Loucy (cell line): ENCODE data around the gene FAM241B.

Experiments used
- H2AFZ ChIP-seq: fragments of 200-600 bp; sonication (generic); 2 replicates; pipeline ENCODE4 v1.6.0; 2016; ENCODE audit warnings: antibody characterized with exemption, mild to moderate bottlenecking, low read length, moderate library complexity
- H3F3A ChIP-seq: fragments of 200-600 bp; 2 replicates; pipeline ENCODE4 v1.6.0; 2016; ENCODE audit warnings: antibody characterized with exemption, low read depth, mild to moderate bottlenecking
- H3K27me3 ChIP-seq: fragments of 200-600 bp; sonication (generic); 2 replicates; pipeline ENCODE4 v1.6.1; 2014; ENCODE audit warnings: low read length, mild to moderate bottlenecking; ENCODE audit not compliant: insufficient read depth, poor library complexity, severe bottlenecking
- H3K36me3 ChIP-seq: fragments of 200-600 bp; sonication (generic); 2 replicates; pipeline ENCODE4 v1.6.1; 2016; ENCODE audit warnings: low read length; ENCODE audit not compliant: insufficient read depth
- H3K4me1 ChIP-seq: fragments of 200-600 bp; sonication (generic); 2 replicates; pipeline ENCODE4 v1.5.1; 2014; ENCODE audit warnings: low read length, mild to moderate bottlenecking; ENCODE audit not compliant: insufficient read depth, poor library complexity, severe bottlenecking
- H3K4me2 ChIP-seq: fragments of 200-600 bp; sonication (generic); 2 replicates; pipeline ENCODE4 v1.6.0; 2014; ENCODE audit warnings: antibody characterized with exemption, low read length, low read depth, mild to moderate bottlenecking; ENCODE audit not compliant: poor library complexity, severe bottlenecking
- H3K4me3 ChIP-seq: fragments of 200-600 bp; sonication (generic); 2 replicates; pipeline ENCODE4 v1.5.1; 2014; ENCODE audit warnings: low read length, mild to moderate bottlenecking, mixed read lengths; ENCODE audit not compliant: poor library complexity, severe bottlenecking
- H3K79me2 ChIP-seq: fragments of 200-600 bp; sonication (generic); 2 replicates; pipeline ENCODE4 v1.6.1; 2014; ENCODE audit warnings: low read length; ENCODE audit not compliant: insufficient read depth
- H3K9ac ChIP-seq: fragments of 200-600 bp; sonication (generic); 2 replicates; pipeline ENCODE4 v1.6.0; 2014; ENCODE audit warnings: mild to moderate bottlenecking, low read depth, low read length, moderate library complexity; ENCODE audit not compliant: poor library complexity, severe bottlenecking
- H3K9me2 ChIP-seq: fragments of 200-600 bp; sonication (generic); replicated peaks from 2 replicates; pipeline ENCODE4 v1.6.1; 2016; ENCODE audit warnings: low read depth, low read length, mixed read lengths
- H3K9me3 ChIP-seq: fragments of 200-600 bp; sonication (generic); 2 replicates; pipeline ENCODE4 v1.6.1; 2014; ENCODE audit warnings: mild to moderate bottlenecking, antibody characterized with exemption, low read length, low read depth; ENCODE audit not compliant: insufficient read depth
- H4K20me1 ChIP-seq: fragments of 200-600 bp; sonication (generic); 2 replicates; pipeline ENCODE4 v1.6.0; 2014; ENCODE audit warnings: antibody characterized with exemption, low read length, mild to moderate bottlenecking; ENCODE audit not compliant: insufficient read depth, poor library complexity, severe bottlenecking
- EZH2phosphoT487 ChIP-seq: fragments of 200-600 bp; IDR thresholded peaks from 2 replicates; pipeline ENCODE4 v1.6.1; 2018; ENCODE audit warnings: antibody characterized with exemption, mild to moderate bottlenecking, moderate library complexity, borderline replicate concordance
- TF ChIP-seq, protein P1 (sequence below): fragments of 200-600 bp; sonication (generic); conservative IDR thresholded peaks from 2 replicates; pipeline ENCODE4 v1.5.1; 2014; ENCODE audit warnings: mild to moderate bottlenecking, antibody characterized with exemption, low read length

Gene FAM241B

GRCh38 chr10:69653561-69653960, 23.5 kb downstream of the FAM241B start:
- peaks cover 16% of the 10 kb centered on the region for H3K4me1 ChIP-seq
- no peaks in the 10 kb centered on the region for H3F3A ChIP-seq
- no peak overlapping the region for H2AFZ ChIP-seq
- no peak overlapping the region for H3K4me2 ChIP-seq
- H3K9me2 ChIP-seq: no peaks in the 10 kb centered on the region
- H3K4me3 ChIP-seq: no peak overlapping the region
- no peaks in the 10 kb centered on the region for H3K79me2 ChIP-seq
- no peaks in the 10 kb centered on the region for H3K27me3 ChIP-seq
- H3K9ac ChIP-seq: no peak overlapping the region
- no peaks in the 10 kb centered on the region for H3K36me3 ChIP-seq
- 0 out of 2 replicates have a peak, but pooled peaks cover 3% of the 10 kb centered on the region for H3K9me3 ChIP-seq
- TF ChIP-seq, protein P1, sequence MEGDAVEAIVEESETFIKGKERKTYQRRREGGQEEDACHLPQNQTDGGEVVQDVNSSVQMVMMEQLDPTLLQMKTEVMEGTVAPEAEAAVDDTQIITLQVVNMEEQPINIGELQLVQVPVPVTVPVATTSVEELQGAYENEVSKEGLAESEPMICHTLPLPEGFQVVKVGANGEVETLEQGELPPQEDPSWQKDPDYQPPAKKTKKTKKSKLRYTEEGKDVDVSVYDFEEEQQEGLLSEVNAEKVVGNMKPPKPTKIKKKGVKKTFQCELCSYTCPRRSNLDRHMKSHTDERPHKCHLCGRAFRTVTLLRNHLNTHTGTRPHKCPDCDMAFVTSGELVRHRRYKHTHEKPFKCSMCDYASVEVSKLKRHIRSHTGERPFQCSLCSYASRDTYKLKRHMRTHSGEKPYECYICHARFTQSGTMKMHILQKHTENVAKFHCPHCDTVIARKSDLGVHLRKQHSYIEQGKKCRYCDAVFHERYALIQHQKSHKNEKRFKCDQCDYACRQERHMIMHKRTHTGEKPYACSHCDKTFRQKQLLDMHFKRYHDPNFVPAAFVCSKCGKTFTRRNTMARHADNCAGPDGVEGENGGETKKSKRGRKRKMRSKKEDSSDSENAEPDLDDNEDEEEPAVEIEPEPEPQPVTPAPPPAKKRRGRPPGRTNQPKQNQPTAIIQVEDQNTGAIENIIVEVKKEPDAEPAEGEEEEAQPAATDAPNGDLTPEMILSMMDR: no peak
- TF ChIP-seq EZH2phosphoT487: no peak
- H4K20me1 ChIP-seq: no peaks in the 10 kb centered on the region

DNA sequence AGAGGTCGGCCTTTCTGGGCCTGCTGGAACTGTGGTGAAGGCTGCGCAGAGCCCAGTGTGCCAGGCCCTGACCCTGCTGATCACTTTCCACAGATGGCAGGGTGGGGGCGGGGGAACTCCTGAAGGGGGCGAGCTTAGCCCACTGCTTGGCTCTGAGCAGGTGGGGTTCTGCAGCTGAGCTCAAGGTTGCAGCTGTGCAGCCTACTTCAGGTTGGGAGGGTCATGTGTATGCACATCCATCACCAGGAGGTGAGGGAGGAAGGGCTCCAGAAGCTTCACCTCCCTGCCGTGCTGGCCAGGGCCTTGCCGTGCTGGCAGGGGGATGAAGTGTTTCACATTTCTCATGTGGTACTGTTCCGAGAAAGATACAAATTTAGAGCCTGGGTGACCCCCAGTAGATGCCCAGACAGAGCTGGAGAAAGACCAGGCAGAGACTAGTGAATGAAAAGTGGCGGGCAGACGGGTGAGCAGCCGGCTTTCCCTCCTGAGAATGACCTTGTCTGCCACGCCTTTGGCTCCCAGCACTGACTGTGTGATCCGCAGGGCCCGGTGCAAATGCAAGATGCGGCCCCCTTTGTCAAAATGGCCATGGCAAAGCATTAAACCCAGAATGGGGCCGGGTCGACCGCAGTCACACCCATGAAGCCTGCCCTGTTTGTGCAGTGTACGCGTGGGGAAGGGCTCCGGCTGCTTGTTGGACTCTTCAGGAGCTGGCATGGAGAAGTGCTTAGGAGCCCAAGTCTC, 25.2 kb downstream of the FAM241B start:
- Histone ChIP-seq H3K9ac (no peak overlapping the region), H3K4me1 (peaks cover 16% of the 10 kb centered on the region), H3K9me2 (no peaks in the 10 kb centered on the region), H4K20me1 (no peaks in the 10 kb centered on the region), H2AFZ (no peak overlapping the region), H3K27me3 (no peaks in the 10 kb centered on the region), H3K36me3 (no peaks in the 10 kb centered on the region), H3K79me2 (no peaks in the 10 kb centered on the region), H3K4me2 (no peak overlapping the region), H3K4me3 (no peak overlapping the region), H3F3A (no peaks in the 10 kb centered on the region), H3K9me3 (0 out of 2 replicates have a peak, but pooled peaks cover 3% of the 10 kb centered on the region)
- TF ChIP-seq, protein P1: no peak
- TF ChIP-seq EZH2phosphoT487: no peak

- H3K9ac ChIP-seq: no peak overlapping the region
- H3K27me3 ChIP-seq: no peaks in the 10 kb centered on the region
These were observed 26.0 kb downstream of the FAM241B start for GRCh38 chr10:69655868-69656555.

More at GRCh38 chr10:69655868-69656555, 26.0 kb downstream of the FAM241B start:
- Histone ChIP-seq H3K9me2 (no peaks in the 10 kb centered on the region), H3K4me3 (no peak overlapping the region), H3K9me3 (0 out of 2 replicates have a peak, but pooled peaks cover 3% of the 10 kb centered on the region), H2AFZ (no peak overlapping the region), H4K20me1 (no peaks in the 10 kb centered on the region), H3K4me1 (peaks cover 9% of the 10 kb centered on the region), H3K36me3 (no peaks in the 10 kb centered on the region), H3K4me2 (no peak overlapping the region), H3K79me2 (no peaks in the 10 kb centered on the region), H3F3A (no peaks in the 10 kb centered on the region)
- TF ChIP-seq, protein P1: no peak
- no peak for TF ChIP-seq EZH2phosphoT487
